Measurements from ENCODE around the gene PHF21A.

- TF ChIP-seq POLR2A (IDR thresholded peaks at IDR 0.05): no peak
- no peak for TF ChIP-seq CTCF (IDR thresholded peaks at IDR 0.05)
Observed at GRCh38 chr11:46012185-46012584, 109.1 kb downstream of the PHF21A start.

All from uterus (tissue), 2 donors.